Measurements from ENCODE around the gene FOSB.

- TF ChIP-seq REST (IDR thresholded peaks at IDR 0.05; ENCODE audit: low read depth) (no peak), EP300 (IDR thresholded peaks at IDR 0.05; ENCODE audit: borderline replicate concordance) (no peak), CREB1 (IDR thresholded peaks at IDR 0.05; ENCODE audit: low read depth) (no peak), YY1 (IDR thresholded peaks at IDR 0.05; ENCODE audit: low read depth) (no peak), TAF1 (IDR thresholded peaks at IDR 0.05; ENCODE audit: low read depth) (no peak), RAD21 (IDR thresholded peaks at IDR 0.05; ENCODE audit: low read depth) (no peak)
Observed at GRCh38 chr19:45467115-45467455, 711 bp upstream of the FOSB start.
